ENCODE data around the gene TXNDC15.
A peak's percentile ranks its signal among the peaks of the same experiment; 100 is the strongest.

- TF ChIP-seq, protein P1, sequence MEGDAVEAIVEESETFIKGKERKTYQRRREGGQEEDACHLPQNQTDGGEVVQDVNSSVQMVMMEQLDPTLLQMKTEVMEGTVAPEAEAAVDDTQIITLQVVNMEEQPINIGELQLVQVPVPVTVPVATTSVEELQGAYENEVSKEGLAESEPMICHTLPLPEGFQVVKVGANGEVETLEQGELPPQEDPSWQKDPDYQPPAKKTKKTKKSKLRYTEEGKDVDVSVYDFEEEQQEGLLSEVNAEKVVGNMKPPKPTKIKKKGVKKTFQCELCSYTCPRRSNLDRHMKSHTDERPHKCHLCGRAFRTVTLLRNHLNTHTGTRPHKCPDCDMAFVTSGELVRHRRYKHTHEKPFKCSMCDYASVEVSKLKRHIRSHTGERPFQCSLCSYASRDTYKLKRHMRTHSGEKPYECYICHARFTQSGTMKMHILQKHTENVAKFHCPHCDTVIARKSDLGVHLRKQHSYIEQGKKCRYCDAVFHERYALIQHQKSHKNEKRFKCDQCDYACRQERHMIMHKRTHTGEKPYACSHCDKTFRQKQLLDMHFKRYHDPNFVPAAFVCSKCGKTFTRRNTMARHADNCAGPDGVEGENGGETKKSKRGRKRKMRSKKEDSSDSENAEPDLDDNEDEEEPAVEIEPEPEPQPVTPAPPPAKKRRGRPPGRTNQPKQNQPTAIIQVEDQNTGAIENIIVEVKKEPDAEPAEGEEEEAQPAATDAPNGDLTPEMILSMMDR (IDR thresholded peaks at IDR 0.05), result peak in 1 of 6 experiments; percentile 10
- TF ChIP-seq POLR2A (IDR thresholded peaks at IDR 0.05), result no peak
Observed at GRCh38 chr5:134917070-134917815, 43.1 kb downstream of the TXNDC15 start.

Data from adrenal gland (tissue), 5 donors.